ENCODE data around the gene UVRAG. TPM values are rescaled to one million over a fixed set of nuclear protein-coding genes. Genes with fewer than 3 reads are reported as not detected.
A peak's percentile ranks its signal among the peaks of the same experiment; 100 is the strongest.
"Not testable (repeated sequence)": the region's sequence is repeated elsewhere in the genome, so short reads cannot be mapped to it uniquely, and the experiment has no call there.

The UVRAG gene
- total and polyA plus RNA-seq, 5 experiments from 2014 or later: 8.9 to 22.3 (median 12.6) TPM

DNA sequence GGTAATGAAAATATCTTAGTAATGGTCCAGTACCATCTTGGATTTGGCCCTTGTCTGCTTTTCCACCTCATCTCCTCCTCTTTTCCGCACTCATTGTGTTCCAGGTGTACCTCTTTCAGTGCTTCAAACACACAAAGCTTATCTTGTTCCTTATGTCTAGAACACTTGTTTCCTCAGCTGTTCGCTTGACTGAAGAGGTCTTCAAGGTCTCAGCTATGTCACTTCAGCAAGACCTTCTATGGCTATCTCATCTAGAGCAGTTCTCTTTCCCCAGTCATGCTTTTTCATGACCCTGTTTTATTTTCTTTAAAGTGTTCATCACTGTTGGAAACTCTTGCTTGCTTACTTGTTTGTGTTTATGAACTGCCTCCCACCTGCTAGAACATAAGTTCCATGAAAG is 47.4 kb downstream of the UVRAG start:
- no peak for DNase-seq
- H3K27ac Mint-ChIP-seq: peak overlapping the region in 1 of 10 donors; percentile 74
- no peak overlapping the region for H3K4me3 Mint-ChIP-seq
- no peaks in the 10 kb centered on the region for H3K27me3 Mint-ChIP-seq
- H3K4me1 Mint-ChIP-seq: peaks cover 2 to 20% (median 8%) of the 10 kb centered on the region in 4 donors
- H3K36me3 Mint-ChIP-seq: peaks cover 2 to 25% (median 7%) of the 10 kb centered on the region in 3 donors
- POLR2A ChIA-PET: no interaction called here
- ATAC-seq: no peak
- no peaks in the 10 kb centered on the region for H3K9me3 Mint-ChIP-seq

DNA sequence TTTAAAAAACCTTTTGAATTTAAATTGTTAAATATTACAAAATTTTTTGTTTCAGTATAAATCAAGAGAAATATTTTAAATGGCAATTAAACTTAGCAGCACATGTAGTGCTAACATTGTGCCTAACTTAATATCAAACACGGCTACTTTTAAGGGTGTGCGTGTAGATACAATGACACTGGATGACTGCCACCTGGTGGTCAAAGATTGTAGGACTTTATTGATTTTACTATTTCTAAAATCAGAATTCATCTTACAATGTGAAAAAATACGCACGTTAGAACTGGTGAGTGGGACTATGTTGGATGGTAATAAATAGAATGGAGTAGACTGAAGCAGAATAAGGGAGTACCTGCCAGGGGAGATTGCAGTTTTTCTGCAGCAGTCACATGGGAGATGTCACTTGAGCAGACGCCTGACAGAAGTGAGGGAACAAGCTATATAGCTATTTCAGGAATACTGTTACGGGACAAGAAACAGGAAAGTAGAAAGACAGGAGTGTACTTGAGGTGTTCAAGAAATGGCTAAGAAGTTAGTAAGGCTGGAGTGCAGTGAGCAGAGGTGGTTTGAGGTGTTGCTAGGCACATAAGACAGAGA is 52.9 kb downstream of the UVRAG start:
- Mint-ChIP-seq H3K9me3 (no peaks in the 10 kb centered on the region), H3K36me3 (peaks cover 0 to 28% (median 0%) of the 10 kb centered on the region in 3 donors), H3K27ac (no peak overlapping the region), H3K4me3 (no peak overlapping the region), H3K4me1 (peaks cover 4 to 28% (median 12%) of the 10 kb centered on the region in 4 donors), H3K27me3 (no peaks in the 10 kb centered on the region)
- POLR2A ChIA-PET: interaction anchor here (1.0 kb wide), 1 partner anchor 53 kb away, joined by 3 read pairs; no protein-coding TSS in a partner anchor
- ATAC-seq (peak; percentile 61 to 72), DNase-seq (peak; percentile 3 to 69 (median 50))

DNA sequence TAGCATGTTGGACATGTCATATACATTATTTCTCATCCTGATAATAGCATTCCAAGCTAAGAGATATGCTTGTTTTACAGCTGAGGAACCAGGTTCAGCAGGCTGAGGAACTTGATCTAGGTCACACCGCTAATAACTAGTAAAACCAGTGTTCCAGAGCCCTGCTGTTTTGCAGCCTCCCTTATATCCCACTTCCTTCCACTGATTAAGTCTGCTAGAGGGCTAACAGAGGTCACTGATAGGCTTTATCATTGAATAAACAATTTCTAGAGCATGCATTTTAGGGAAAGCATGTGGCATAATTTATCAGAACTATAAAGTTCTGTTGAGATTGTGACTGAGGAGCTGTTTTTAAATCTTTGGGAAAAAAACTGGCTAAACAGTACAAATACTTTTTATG is 54.0 kb downstream of the UVRAG start:
- H3K27ac Mint-ChIP-seq: no peak overlapping the region
- peaks cover 10 to 39% (median 20%) of the 10 kb centered on the region in 4 donors for H3K4me1 Mint-ChIP-seq
- H3K27me3 Mint-ChIP-seq: no peaks in the 10 kb centered on the region
- ATAC-seq (no peak), DNase-seq (no peak)
- H3K36me3 Mint-ChIP-seq: peaks cover 0 to 30% (median 0%) of the 10 kb centered on the region in 3 donors
- POLR2A ChIA-PET: interaction anchor here (0.9 kb wide), 1 partner anchor 55 kb away, joined by 3 read pairs; no protein-coding TSS in a partner anchor
- no peaks in the 10 kb centered on the region for H3K9me3 Mint-ChIP-seq
- H3K4me3 Mint-ChIP-seq: no peak overlapping the region

DNA sequence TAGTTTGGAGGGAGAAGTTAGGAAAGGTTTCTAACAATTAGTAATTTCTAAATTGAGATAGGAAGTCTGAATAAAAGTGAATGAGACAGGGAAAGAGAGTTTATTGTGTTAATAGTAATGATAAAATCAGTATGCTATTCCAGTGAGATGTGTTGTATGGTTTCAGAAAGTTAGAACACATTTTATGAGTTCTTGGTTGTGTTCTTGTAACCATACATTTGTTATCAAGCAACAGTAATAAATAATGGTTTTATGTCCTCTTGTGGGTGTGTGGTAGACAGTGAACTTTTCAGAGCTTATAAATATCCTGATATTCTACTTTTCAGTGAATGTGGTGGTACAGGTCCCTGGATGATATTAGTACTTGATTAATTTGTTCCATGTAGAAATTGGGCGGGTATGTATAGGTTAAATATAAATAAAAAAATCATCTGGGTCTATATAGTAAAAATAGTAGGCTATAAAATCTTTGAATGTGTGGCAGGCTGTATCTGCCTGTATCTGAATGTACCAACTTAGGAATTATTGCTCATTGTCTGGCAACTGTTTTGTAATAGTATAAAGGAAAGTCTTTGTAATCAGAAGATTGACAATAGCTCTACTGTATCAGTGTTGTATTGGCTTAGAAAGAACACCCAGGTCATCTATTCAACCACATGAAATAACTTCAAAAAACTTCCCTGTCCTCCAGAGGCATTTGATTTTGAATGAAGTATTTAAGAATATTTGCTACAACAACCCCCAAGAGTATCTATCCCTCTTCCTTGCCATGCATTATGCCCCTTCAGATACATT is 54.8 kb downstream of the UVRAG start:
- POLR2A ChIA-PET: interaction anchor here (0.9 kb wide), 1 partner anchor 56 kb away, joined by 3 read pairs; no protein-coding TSS in a partner anchor
- Mint-ChIP-seq H3K9me3 (no peaks in the 10 kb centered on the region), H3K4me1 (peaks cover 10 to 45% (median 24%) of the 10 kb centered on the region in 4 donors), H3K27ac (peak overlapping the region in 1 of 10 donors; percentile 26), H3K4me3 (no peak overlapping the region), H3K36me3 (peaks cover 0 to 25% (median 0%) of the 10 kb centered on the region in 3 donors), H3K27me3 (no peaks in the 10 kb centered on the region)
- no peak for ATAC-seq
- DNase-seq: no peak

DNA sequence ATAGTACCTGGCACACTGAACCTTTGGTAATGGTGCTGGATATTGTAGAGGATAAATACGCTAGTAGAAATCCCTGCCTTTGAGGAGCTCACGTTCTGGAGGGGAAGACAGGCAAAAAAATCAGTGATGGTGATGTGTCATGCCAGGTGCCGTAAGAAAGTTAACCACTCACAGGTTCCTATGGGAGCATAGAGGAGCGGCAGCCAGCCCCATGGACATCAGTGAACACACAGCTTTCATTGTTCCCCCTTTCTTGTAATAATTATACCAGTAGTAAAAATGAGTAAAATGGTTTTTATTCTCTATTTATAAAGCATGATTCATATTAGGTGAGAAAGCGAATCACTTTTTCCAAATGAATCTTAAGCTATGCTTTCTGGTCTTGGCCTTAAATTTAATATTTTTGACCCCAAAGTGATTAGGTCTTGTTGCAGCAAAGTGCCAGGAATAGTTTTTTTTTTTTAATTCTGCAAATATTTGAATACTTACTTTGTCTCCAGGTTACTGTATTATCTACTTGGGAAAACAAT is 57.9 kb downstream of the UVRAG start:
- H3K9me3 Mint-ChIP-seq: no peaks in the 10 kb centered on the region
- POLR2A ChIA-PET: interaction anchor here (0.7 kb wide), 1 partner anchor 148 kb away, joined by 4 read pairs; no protein-coding TSS in a partner anchor
- H3K27ac Mint-ChIP-seq: peak overlapping the region in 2 of 10 donors; percentile 53 to 55
- H3K36me3 Mint-ChIP-seq: peaks cover 0 to 22% (median 0%) of the 10 kb centered on the region in 3 donors
- ATAC-seq: no peak
- H3K27me3 Mint-ChIP-seq: no peaks in the 10 kb centered on the region
- peaks cover 14 to 49% (median 25%) of the 10 kb centered on the region in 4 donors for H3K4me1 Mint-ChIP-seq
- no peak for DNase-seq
- no peak overlapping the region for H3K4me3 Mint-ChIP-seq

DNA sequence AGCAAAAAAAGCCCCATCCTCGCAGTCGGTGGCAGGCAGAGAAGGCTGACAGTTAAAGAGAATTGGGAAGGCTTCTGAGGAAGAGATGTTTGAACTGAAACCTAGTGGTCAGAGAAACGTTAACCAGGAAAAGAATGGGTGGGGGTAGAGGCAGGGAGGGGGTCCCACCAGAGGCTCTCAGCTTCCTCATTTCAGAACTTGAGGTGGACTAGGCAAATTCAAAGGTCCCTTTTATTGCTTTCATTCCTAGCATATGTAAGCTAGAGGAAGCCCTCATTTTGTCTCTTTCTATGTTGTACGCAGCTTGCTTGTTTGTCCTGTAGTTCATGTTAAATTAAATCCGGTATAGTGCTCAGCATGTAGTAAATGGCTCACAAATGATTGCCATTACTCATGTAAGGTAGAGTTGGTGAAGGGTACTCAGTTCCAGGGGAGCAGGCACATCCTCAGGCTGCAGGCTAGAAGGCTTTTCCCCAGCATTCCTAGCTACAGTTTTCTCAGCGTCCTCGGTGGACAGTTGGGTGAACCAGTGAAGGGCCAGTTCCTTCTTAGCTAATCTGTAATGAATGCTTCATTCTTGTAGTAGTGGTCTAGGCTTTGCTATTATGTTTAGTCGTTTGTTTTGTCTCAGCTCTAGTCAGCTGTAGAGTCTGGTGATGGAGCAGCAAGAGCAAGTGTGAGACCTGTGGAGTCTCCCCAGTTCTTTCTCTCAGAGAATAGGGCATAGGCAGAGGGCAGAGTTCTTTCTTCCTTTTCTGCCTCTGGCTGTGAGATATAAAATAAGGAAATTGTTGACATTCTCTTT is 58.6 kb downstream of the UVRAG start:
- H3K9me3 Mint-ChIP-seq: no peaks in the 10 kb centered on the region
- ATAC-seq: no peak
- POLR2A ChIA-PET: no interaction called here
- no peaks in the 10 kb centered on the region for H3K27me3 Mint-ChIP-seq
- H3K36me3 Mint-ChIP-seq: peaks cover 0 to 22% (median 0%) of the 10 kb centered on the region in 3 donors
- H3K4me3 Mint-ChIP-seq: peak overlapping the region in 1 of 10 donors; percentile 22
- peaks cover 11 to 47% (median 22%) of the 10 kb centered on the region in 4 donors for H3K4me1 Mint-ChIP-seq
- peak overlapping the region in 5 of 10 donors; percentile 41 to 61 (median 55) for H3K27ac Mint-ChIP-seq
- no peak for DNase-seq

DNA sequence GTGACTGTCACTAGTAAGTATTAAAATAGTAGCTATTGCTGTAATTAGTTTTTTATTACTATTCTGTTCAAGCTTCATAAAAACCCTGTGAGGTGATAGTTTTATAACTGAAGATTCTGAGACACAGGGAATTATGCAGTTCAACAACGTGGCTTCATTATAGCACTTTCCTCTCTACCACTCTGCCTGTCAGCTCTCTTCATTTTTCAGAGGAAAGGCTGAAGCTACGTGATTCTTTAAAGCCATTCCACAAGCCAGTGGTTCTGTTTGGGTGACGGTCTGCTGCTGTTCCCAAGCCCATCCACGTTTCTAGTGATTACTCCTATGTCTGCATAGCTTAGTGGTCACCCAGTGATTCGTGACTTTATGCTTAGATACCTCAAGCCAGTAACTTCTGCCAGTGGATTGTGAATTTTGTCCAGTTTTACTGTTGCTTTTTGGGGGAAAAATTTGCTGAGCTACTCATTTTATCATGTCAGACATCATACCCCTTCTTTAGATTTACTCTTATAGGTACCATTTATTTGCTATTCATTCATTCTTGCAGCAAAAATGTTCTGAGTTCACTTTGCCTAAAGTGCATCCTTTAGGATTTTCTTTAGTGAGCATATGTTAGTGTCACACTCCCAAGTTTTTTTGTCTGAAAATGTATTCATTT is 59.8 kb downstream of the UVRAG start:
- DNase-seq (no peak), ATAC-seq (no peak)
- H3K4me1 Mint-ChIP-seq: peaks cover 11 to 41% (median 17%) of the 10 kb centered on the region in 4 donors
- no peaks in the 10 kb centered on the region for H3K9me3 Mint-ChIP-seq
- H3K4me3 Mint-ChIP-seq: no peak overlapping the region
- peaks cover 0 to 28% (median 2%) of the 10 kb centered on the region in 3 donors for H3K36me3 Mint-ChIP-seq
- H3K27me3 Mint-ChIP-seq: no peaks in the 10 kb centered on the region
- H3K27ac Mint-ChIP-seq: peak overlapping the region in 2 of 10 donors; percentile 50 to 55
- POLR2A ChIA-PET: no interaction called here

DNA sequence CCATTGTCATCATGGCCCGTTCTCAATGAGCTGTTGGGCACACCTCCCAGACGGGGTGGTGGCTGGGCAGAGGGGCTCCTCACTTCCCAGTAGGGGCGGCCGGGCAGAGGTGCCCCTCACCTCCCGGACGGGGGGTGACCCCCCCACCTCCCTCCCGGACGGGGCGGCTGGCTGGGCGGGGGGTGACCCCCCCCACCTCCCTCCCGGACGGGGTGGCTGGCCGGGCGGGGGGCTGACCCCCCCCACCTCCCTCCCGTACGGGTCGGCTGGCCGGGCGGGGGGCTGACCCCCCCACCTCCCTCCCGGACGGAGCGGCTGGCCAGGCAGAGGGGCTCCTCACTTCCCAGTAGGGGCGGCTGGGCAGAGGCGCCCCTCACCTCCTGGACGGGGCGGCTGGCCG is 62.3 kb downstream of the UVRAG start:
- H3K27me3 Mint-ChIP-seq: not testable (repeated sequence)
- H3K4me1 Mint-ChIP-seq: peaks cover 11 to 37% (median 17%) of the 10 kb centered on the region in 4 donors

DNA sequence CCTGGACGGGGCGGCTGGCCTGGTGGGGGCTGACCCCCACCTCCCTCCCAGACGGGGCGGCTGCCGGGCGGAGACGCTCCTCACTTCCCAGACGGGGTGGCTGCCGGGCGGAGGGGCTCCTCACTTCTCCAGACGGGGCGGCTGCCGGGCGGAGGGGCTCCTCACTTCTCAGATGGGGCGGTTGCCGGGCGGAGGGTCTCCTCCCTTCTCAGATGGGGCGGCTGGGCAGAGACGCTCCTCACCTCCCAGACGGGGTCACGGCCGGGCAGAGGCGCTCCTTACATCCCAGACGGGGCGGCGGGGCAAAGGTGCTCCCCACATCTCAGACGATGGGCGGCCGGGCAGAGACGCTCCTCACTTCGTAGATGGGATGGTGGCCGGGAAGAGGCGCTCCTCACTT is 62.9 kb downstream of the UVRAG start:
- DNase-seq, H3K27me3 Mint-ChIP-seq, POLR2A ChIA-PET, H3K4me3 Mint-ChIP-seq, H3K27ac Mint-ChIP-seq, ATAC-seq, H3K9me3 Mint-ChIP-seq: not testable (repeated sequence)
- peaks cover 0 to 31% (median 3%) of the 10 kb centered on the region in 3 donors for H3K36me3 Mint-ChIP-seq
- peaks cover 11 to 34% (median 17%) of the 10 kb centered on the region in 4 donors for H3K4me1 Mint-ChIP-seq

More for the DNA sequence above, 62.3 kb downstream of the UVRAG start:
- H3K27ac Mint-ChIP-seq, H3K9me3 Mint-ChIP-seq, H3K4me3 Mint-ChIP-seq, ATAC-seq, DNase-seq, POLR2A ChIA-PET: not testable (repeated sequence)
- peaks cover 0 to 33% (median 3%) of the 10 kb centered on the region in 3 donors for H3K36me3 Mint-ChIP-seq

DNA sequence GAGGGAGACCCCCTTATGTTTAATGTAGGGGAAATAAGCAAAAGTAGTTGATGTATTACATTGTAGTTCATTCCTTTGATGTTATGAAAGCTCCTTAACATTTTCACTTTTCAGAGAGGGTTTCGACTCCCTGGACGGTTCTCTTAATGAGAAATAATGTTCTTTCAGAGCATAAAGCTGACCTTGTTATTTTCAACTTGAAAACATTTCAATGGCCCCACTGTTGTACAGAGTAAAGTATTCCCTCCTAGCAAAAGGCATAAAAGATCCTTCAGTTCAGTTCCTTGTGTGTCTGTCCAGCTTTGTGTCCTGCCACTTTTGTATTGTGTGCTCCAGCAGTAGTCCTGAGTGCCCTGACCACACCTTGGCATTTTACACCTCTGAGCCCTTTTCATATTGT is 63.9 kb downstream of the UVRAG start:
- DNase-seq (no peak), ATAC-seq (no peak)
- H3K27ac Mint-ChIP-seq: peak overlapping the region in 1 of 10 donors; percentile 67
- H3K4me3 Mint-ChIP-seq: no peak overlapping the region
- no peaks in the 10 kb centered on the region for H3K27me3 Mint-ChIP-seq
- H3K36me3 Mint-ChIP-seq: peaks cover 0 to 34% (median 3%) of the 10 kb centered on the region in 3 donors
- H3K9me3 Mint-ChIP-seq: no peaks in the 10 kb centered on the region
- H3K4me1 Mint-ChIP-seq: peaks cover 5 to 27% (median 11%) of the 10 kb centered on the region in 4 donors
- POLR2A ChIA-PET: no interaction called here

DNA sequence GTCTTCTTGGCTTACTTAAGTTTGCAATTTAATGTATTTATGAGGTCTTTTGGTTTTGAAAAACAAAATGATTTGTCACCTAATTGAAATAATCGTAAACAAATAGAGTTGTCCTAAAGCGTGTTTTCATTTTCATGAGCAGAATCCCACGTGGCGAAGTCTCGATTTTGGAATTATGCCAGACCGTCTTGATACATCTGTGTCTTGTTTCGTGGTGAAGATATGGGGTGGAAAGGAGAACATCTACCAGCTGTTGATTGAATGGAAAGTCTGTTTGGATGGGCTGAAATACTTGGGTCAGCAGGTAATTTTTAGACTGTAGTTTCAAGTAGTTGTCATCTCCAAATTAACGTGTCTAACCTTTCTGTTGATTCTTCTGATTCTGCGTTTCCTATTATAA is 64.7 kb downstream of the UVRAG start:
- peak overlapping the region in 1 of 10 donors; percentile 10 for H3K27ac Mint-ChIP-seq
- ATAC-seq: no peak
- H3K27me3 Mint-ChIP-seq: no peaks in the 10 kb centered on the region
- no peaks in the 10 kb centered on the region for H3K9me3 Mint-ChIP-seq
- no peak overlapping the region for H3K4me3 Mint-ChIP-seq
- POLR2A ChIA-PET: no interaction called here
- H3K4me1 Mint-ChIP-seq: peaks cover 5 to 27% (median 9%) of the 10 kb centered on the region in 4 donors
- H3K36me3 Mint-ChIP-seq: peaks cover 0 to 35% (median 3%) of the 10 kb centered on the region in 3 donors
- DNase-seq: no peak
